ENCODE results near the gene CYLD.

DNA sequence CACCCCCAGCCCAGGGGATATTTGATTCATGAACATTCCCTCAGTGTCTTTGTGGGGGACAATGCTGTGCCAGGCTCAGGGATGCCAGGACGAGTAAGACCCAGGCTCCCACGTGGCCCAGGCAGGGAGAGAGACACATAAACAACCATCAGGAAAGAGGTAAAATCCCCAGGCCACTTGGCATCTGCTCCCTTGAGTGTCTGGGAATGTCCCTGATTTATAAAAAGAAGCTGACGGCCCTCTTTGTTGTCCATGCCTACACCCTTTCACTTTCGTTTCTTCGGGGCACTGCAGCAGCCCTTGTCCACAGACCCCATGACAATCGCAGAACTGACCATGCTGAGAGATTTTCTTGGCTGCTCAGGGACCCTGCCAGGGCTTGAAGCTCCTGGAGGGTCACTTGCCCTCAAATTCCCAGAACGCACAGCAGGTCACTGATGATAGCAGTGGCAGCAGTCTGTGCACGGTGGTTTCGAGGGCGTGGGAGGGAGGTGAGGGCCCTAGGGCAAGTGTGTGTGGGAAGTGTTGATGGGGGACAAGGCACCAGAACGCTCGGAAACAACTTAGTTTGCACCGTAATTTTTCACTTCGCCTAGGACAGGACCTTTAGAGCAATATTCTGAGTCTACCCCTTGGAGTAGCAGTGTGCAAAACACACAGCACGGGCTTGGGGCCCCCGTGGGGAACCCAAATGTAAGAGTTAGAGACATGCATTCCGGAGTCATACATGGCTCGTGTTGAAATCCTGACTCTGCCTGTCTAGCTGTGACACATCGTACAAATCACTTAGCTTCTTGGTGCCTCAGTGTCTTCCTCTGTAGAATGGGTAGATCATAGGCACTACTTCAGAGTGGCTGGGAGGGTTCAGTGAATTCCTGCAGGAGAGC lies 43.8 kb upstream of the CYLD start:
- no peak for TF ChIP-seq POLR2AphosphoS5 (IDR thresholded peaks at IDR 0.05; ENCODE audit: borderline replicate concordance, low read depth, low read length)
- no peak for TF ChIP-seq EZH2 (IDR thresholded peaks at IDR 0.05)
- TF ChIP-seq FOXP2 (optimal IDR thresholded peaks at IDR 0.05; ENCODE audit: control extremely low read depth, extremely low read length, insufficient read depth), result no peak
